Skeletal muscle tissue (tissue), 4 donors: ENCODE results near the gene UGCG. TPM values are rescaled to one million over a fixed set of nuclear protein-coding genes. Genes with fewer than 3 reads are reported as not detected.

Experiments used
- H3K27ac ChIP-seq: one replicate; pipeline ENCODE4 v1.7.0; 2013; ENCODE audit warnings: mild to moderate bottlenecking, low read depth, low read length, inconsistent platforms
- H3K27me3 ChIP-seq, 3 donors: one replicate each; pipeline ENCODE4 v1.7.0; 2013; ENCODE audit warnings: low read length in 3 of 3; ENCODE audit not compliant: control insufficient read depth in 3 of 3, insufficient read depth in 3 of 3
- H3K36me3 ChIP-seq, 3 donors: one replicate each; pipeline ENCODE4 v1.7.0; 2013; ENCODE audit warnings: low read length in 3 of 3; ENCODE audit not compliant: control insufficient read depth in 3 of 3, insufficient read depth in 3 of 3
- H3K4me1 ChIP-seq, 3 donors: one replicate each; pipeline ENCODE4 v1.7.0; 2013; ENCODE audit warnings: low read length in 3 of 3, mild to moderate bottlenecking in 3 of 3; ENCODE audit not compliant: control insufficient read depth in 3 of 3, insufficient read depth in 3 of 3
- H3K4me3 ChIP-seq, 3 donors: one replicate each; pipeline ENCODE4 v1.7.0; 2013; ENCODE audit warnings: low read length in 3 of 3
- H3K9ac ChIP-seq, 3 donors: one replicate each; pipeline ENCODE4 v1.7.0; 2013; ENCODE audit warnings: low read length in 3 of 3, mild to moderate bottlenecking in 3 of 3, moderate library complexity in 2 of 3, low read depth in 1 of 3
- H3K9me3 ChIP-seq, 3 donors: one replicate each; pipeline ENCODE4 v1.7.0; 2013; ENCODE audit warnings: low read length in 3 of 3; ENCODE audit not compliant: control insufficient read depth in 3 of 3
- total RNA-seq: library from RNA; depleted of rRNA; stranded (reverse); fragments of >200 nt; gene quantifications from one replicate; pipeline ENCODE4 v1.2.3, GENCODE V29; 2014
- donor health status: Osteomylitis.

UGCG gene
- total RNA-seq, 1 donor from 2014 or later: 42.3 TPM

DNA sequence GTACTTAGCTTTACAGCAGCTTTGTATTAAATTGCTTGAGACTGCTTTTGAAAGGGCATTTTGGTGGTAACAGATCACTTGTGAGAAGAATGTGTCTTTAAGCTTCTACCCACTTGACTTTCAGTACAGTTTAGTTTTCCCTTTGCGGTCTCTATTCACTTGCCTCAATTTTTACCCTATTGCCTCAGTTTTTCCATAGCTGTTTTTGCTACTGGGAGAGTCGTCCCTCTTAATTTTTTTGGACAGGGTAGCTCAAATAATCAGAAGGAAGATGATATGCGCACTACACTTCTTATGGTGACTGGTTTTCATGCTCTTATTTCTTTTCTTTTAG lies 18.8 kb downstream of the UGCG start:
- Histone ChIP-seq H3K9me3 (no peaks in the 10 kb centered on the region), H3K9ac (no peak overlapping the region), H3K27ac (no peak overlapping the region), H3K27me3 (no peaks in the 10 kb centered on the region), H3K36me3 (peaks cover 0 to 2% (median 0%) of the 10 kb centered on the region in 3 donors), H3K4me1 (peaks cover 0 to 12% (median 2%) of the 10 kb centered on the region in 3 donors), H3K4me3 (no peak overlapping the region)

GRCh38 chr9:111916234-111916645 lies 19.6 kb downstream of the UGCG start:
- no peaks in the 10 kb centered on the region for H3K9me3 ChIP-seq
- no peak overlapping the region for H3K27ac ChIP-seq
- no peak overlapping the region for H3K4me3 ChIP-seq
- H3K9ac ChIP-seq: no peak overlapping the region
- H3K36me3 ChIP-seq: peaks cover 0 to 4% (median 2%) of the 10 kb centered on the region in 3 donors
- H3K4me1 ChIP-seq: peaks cover 0 to 12% (median 2%) of the 10 kb centered on the region in 3 donors
- no peaks in the 10 kb centered on the region for H3K27me3 ChIP-seq

GRCh38 chr9:111917201-111917600 lies 20.6 kb downstream of the UGCG start:
- Histone ChIP-seq H3K27me3 (no peaks in the 10 kb centered on the region), H3K27ac (no peak overlapping the region), H3K9ac (no peak overlapping the region), H3K9me3 (no peaks in the 10 kb centered on the region), H3K4me3 (no peak overlapping the region), H3K4me1 (peaks cover 0 to 12% (median 2%) of the 10 kb centered on the region in 3 donors), H3K36me3 (peaks cover 0 to 4% (median 2%) of the 10 kb centered on the region in 3 donors)

- Histone ChIP-seq H3K9ac (no peak overlapping the region), H3K36me3 (peaks cover 0 to 4% (median 2%) of the 10 kb centered on the region in 3 donors), H3K27me3 (no peaks in the 10 kb centered on the region), H3K27ac (no peak overlapping the region), H3K4me1 (peaks cover 0 to 12% (median 2%) of the 10 kb centered on the region in 3 donors), H3K9me3 (no peaks in the 10 kb centered on the region), H3K4me3 (no peak overlapping the region)
Measured at GRCh38 chr9:111917980-111918379, 21.4 kb downstream of the UGCG start.

- H3K27ac ChIP-seq: no peak overlapping the region
- H3K9me3 ChIP-seq: no peaks in the 10 kb centered on the region
- H3K4me3 ChIP-seq: no peak overlapping the region
- H3K36me3 ChIP-seq: peaks cover 0 to 4% (median 2%) of the 10 kb centered on the region in 3 donors
- no peaks in the 10 kb centered on the region for H3K27me3 ChIP-seq
- H3K9ac ChIP-seq: no peak overlapping the region
- peaks cover 0 to 6% (median 2%) of the 10 kb centered on the region in 3 donors for H3K4me1 ChIP-seq
Measured at GRCh38 chr9:111919875-111920274, 23.3 kb downstream of the UGCG start.

- Histone ChIP-seq H3K9ac (no peak overlapping the region), H3K4me1 (peaks cover 0 to 3% (median 2%) of the 10 kb centered on the region in 3 donors), H3K27me3 (no peaks in the 10 kb centered on the region), H3K36me3 (peaks cover 0 to 4% (median 2%) of the 10 kb centered on the region in 3 donors), H3K4me3 (no peak overlapping the region), H3K27ac (no peak overlapping the region), H3K9me3 (no peaks in the 10 kb centered on the region)
Measured at GRCh38 chr9:111920531-111920930, 23.9 kb downstream of the UGCG start.

GRCh38 chr9:111922324-111923013 lies 25.9 kb downstream of the UGCG start:
- Histone ChIP-seq H3K27ac (no peak overlapping the region), H3K9me3 (no peaks in the 10 kb centered on the region), H3K4me3 (no peak overlapping the region), H3K27me3 (no peaks in the 10 kb centered on the region), H3K4me1 (peaks cover 0 to 6% (median 2%) of the 10 kb centered on the region in 3 donors), H3K9ac (no peak overlapping the region), H3K36me3 (peaks cover 2 to 8% (median 4%) of the 10 kb centered on the region in 3 donors)

DNA sequence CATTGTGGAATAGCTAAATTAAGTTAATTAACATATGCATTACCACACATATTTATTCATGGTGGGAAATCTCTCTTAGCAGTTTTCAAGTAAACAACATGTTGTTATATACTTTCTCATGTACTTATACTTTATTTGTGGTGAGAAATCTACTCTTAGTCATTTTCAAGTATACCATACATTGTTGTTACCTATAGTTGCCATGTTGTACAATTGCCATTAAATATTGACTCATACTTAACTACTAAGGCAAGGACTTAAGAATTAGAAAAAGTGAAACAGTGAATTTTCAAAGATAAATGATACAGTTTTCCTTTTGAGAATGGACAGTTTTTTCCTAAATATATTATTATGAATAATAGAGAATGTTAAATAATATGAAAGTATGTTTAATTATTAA lies 27.7 kb downstream of the UGCG start:
- H3K4me1 ChIP-seq: peaks cover 0 to 3% (median 0%) of the 10 kb centered on the region in 3 donors
- H3K9me3 ChIP-seq: no peaks in the 10 kb centered on the region
- H3K36me3 ChIP-seq: peaks cover 2 to 8% (median 4%) of the 10 kb centered on the region in 3 donors
- no peak overlapping the region for H3K4me3 ChIP-seq
- H3K27me3 ChIP-seq: no peaks in the 10 kb centered on the region
- no peak overlapping the region for H3K27ac ChIP-seq
- H3K9ac ChIP-seq: no peak overlapping the region

DNA sequence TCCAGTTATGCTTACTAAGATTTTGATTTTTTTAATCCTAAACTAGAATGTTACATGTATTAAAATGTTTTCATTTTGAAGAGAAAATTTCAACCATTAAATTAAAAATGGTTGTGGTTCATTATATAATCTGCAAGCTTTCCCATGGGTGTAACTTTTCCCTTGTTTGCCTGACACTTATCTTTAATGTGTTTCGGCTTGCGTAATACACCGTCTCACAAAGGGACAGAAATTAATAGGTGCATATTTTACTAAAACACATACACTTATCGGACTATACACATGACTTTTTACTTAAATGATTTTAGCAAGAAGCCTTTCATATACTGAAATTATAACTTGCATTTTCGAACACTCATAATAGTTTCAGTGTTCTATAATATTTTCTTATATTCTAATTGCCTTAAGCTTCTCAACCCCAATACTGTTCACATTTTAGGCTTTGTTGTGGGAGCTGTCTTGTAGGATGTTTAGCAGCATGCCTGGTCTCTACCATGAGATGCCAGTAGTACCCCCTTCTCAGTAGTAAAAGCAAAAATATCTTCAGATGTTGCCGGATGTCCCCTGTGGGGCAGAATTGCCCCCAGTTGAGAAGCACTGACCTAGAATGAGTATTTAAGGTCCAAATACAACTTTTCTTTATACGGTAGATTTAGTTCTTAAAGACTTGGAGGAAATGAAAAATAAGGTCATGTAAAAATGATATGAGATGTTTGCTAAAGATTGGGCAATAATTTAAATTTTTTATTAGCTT lies 28.6 kb downstream of the UGCG start:
- Histone ChIP-seq H3K36me3 (peaks cover 2 to 8% (median 4%) of the 10 kb centered on the region in 3 donors), H3K4me3 (no peak overlapping the region), H3K4me1 (peaks cover 0 to 3% (median 0%) of the 10 kb centered on the region in 3 donors), H3K9me3 (no peaks in the 10 kb centered on the region), H3K27ac (no peak overlapping the region), H3K27me3 (no peaks in the 10 kb centered on the region), H3K9ac (no peak overlapping the region)

GRCh38 chr9:111925784-111926183 lies 29.2 kb downstream of the UGCG start:
- Histone ChIP-seq H3K36me3 (peaks cover 0 to 4% (median 4%) of the 10 kb centered on the region in 3 donors), H3K4me3 (no peak overlapping the region), H3K9ac (no peak overlapping the region), H3K4me1 (peaks cover 0 to 3% (median 0%) of the 10 kb centered on the region in 3 donors), H3K27me3 (no peaks in the 10 kb centered on the region), H3K27ac (no peak overlapping the region), H3K9me3 (no peaks in the 10 kb centered on the region)
